HL-60 (cell line): ENCODE measurements around the gene PARS2.

ENCODE experiments used
- CTCF ChIP-seq: IDR thresholded peaks from one replicate; pipeline ENCODE4 v1.5.1; 2011; ENCODE audit warnings: low read length, control low read depth, inconsistent platforms; ENCODE audit not compliant: insufficient read depth
- GABPA ChIP-seq: IDR thresholded peaks from 2 replicates; pipeline ENCODE4 v1.6.1; 2012; ENCODE audit warnings: low read depth
- POLR2AphosphoS5 ChIP-seq: IDR thresholded peaks from 2 replicates; pipeline ENCODE4 v1.6.1; 2012; ENCODE audit warnings: low read depth
- REST ChIP-seq: IDR thresholded peaks from 2 replicates; pipeline ENCODE4 v1.6.1; 2012; ENCODE audit warnings: low read depth; ENCODE audit not compliant: insufficient replicate concordance
- SPI1 ChIP-seq: IDR thresholded peaks from 2 replicates; pipeline ENCODE4 v1.6.1; 2012; ENCODE audit warnings: low read depth, mild to moderate bottlenecking, borderline replicate concordance

GRCh38 chr1:54750596-54750995 lies 13.7 kb downstream of the PARS2 start:
- TF ChIP-seq CTCF (no peak), POLR2AphosphoS5 (no peak), GABPA (no peak), REST (no peak), SPI1 (no peak)
